AG09319 (cell line): ENCODE measurements around the gene SPATA45.

Experiments
- DNase-seq: peaks from one replicate; pipeline ENCODE4 v3.0.0-alpha.2; 2010; ENCODE audit warnings: low read depth; ENCODE audit errors: extremely low read depth
- CTCF ChIP-seq: IDR thresholded peaks from 2 replicates; pipeline ENCODE4 v1.5.1; 2011; ENCODE audit warnings: low read depth, mild to moderate bottlenecking, inconsistent platforms, low read length, moderate library complexity

Gene SPATA45

DNA sequence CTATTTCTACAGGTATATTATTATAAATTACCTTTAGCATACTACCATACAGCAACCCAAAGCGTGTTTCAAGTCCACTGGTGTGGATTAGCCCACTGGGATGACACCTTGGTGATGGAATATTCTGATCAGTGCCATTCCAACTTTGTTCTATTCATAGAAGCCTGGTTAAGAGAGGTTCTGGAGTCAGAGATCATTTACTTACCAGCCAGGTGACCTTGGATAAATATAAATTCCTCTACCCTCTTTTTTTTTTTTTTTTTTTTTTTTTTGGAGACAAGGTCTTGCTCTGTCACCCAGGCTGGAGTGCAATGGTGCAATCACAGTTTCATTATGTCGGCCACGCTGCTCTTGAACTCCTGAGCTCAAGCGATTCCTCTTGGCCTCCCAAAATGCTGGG lies at the start of gene SPATA45:
Gene SPATA45, minus strand, starts transcription at position 101 of the 400 bp plus-strand sequence. CDS start 11,500 bp downstream, outside the sequence.
- TF ChIP-seq CTCF: no peak
- DNase-seq: no peak

DNA sequence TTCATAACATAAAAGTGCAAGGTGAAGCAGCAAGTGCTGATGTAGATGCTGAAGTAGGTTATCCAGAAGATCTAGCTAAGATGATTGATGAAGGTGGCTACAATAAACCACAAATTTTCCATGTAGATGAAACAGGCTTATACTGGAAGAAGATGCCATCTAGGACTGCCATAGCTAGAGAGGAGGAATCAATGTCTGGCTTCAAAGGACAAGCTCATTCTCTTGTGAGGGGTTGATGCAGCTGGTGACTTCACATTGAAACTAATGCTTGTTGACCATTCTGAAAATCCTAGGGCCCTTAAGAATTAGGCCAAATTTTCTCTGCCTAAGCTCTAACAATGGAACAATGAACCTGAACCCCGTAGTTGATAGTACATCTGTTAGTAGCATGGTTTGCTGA lies 44.7 kb upstream of the SPATA45 start:
- no peak for DNase-seq
- no peak for TF ChIP-seq CTCF

- no peak for TF ChIP-seq CTCF
- no peak for DNase-seq
These were observed 37.1 kb upstream of the SPATA45 start for GRCh38 chr1:212884592-212884991.

- no peak for DNase-seq
- TF ChIP-seq CTCF: no peak
These were observed 32.7 kb upstream of the SPATA45 start for GRCh38 chr1:212879947-212880690.

GRCh38 chr1:212878418-212878817 lies 31.0 kb upstream of the SPATA45 start:
- DNase-seq: no peak
- no peak for TF ChIP-seq CTCF

GRCh38 chr1:212873518-212873917 lies 26.1 kb upstream of the SPATA45 start:
- no peak for TF ChIP-seq CTCF
- no peak for DNase-seq

- no peak for TF ChIP-seq CTCF
- no peak for DNase-seq
These were observed 24.5 kb upstream of the SPATA45 start for GRCh38 chr1:212871976-212872375.
